ENCODE results near the gene KCTD19.

- TF ChIP-seq POLR2AphosphoS5 (IDR thresholded peaks at IDR 0.05) (no peak), CTCF (IDR thresholded peaks at IDR 0.05) (peak in 4 of 7 experiments; percentile 11 to 87 (median 66))
Measured at GRCh38 chr16:67279296-67280089, 47.0 kb downstream of the KCTD19 start, which contains the start of gene PLEKHG4.

Measured in stomach (tissue), 4 donors.